ENCODE measurements around the gene EIF3A.

GRCh38 chr10:119079599-119080520 lies 757 bp downstream of the EIF3A start:
- TF ChIP-seq, protein P1, sequence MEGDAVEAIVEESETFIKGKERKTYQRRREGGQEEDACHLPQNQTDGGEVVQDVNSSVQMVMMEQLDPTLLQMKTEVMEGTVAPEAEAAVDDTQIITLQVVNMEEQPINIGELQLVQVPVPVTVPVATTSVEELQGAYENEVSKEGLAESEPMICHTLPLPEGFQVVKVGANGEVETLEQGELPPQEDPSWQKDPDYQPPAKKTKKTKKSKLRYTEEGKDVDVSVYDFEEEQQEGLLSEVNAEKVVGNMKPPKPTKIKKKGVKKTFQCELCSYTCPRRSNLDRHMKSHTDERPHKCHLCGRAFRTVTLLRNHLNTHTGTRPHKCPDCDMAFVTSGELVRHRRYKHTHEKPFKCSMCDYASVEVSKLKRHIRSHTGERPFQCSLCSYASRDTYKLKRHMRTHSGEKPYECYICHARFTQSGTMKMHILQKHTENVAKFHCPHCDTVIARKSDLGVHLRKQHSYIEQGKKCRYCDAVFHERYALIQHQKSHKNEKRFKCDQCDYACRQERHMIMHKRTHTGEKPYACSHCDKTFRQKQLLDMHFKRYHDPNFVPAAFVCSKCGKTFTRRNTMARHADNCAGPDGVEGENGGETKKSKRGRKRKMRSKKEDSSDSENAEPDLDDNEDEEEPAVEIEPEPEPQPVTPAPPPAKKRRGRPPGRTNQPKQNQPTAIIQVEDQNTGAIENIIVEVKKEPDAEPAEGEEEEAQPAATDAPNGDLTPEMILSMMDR (IDR thresholded peaks at IDR 0.05 in 4 of 5, conservative IDR thresholded peaks at IDR 0.05 in 1 of 5), result no peak
- TF ChIP-seq POLR2A (IDR thresholded peaks at IDR 0.05), result no peak

Measured in gastrocnemius medialis (tissue), 4 donors.